Right lobe of liver (tissue), 6 donors: ENCODE results near the gene GADD45G. TPM values are rescaled to one million over a fixed set of nuclear protein-coding genes. Genes with fewer than 3 reads are reported as not detected.

Experiments
- ATAC-seq, 4 donors: fragments of 200-7000 bp; cut with Tn5 transposase; one replicate each; pipeline ENCODE4 v1.9.1; 2020; ENCODE audit warnings: mild to moderate bottlenecking in 4 of 4, moderate library complexity in 4 of 4
- DNase-seq, 3 donors: peaks; one replicate each; pipeline ENCODE4 v3.0.0-alpha.2; 2020
- H3K27ac ChIP-seq, 3 donors: fragments of 200-600 bp; one replicate each; pipeline ENCODE4 v1.8.0; 2022
- H3K27me3 ChIP-seq, 2 donors: fragments of 200-600 bp; one replicate each; pipeline ENCODE4 v1.8.0; 2022
- H3K36me3 ChIP-seq, 4 donors: fragments of 200-600 bp; sonication (generic) in 1 of 4; one replicate each; pipeline versions ENCODE4 v1.5.1 to v1.8.0; 2017 to 2022; ENCODE audit warnings: control low read depth in 1 of 4
- H3K4me1 ChIP-seq, 4 donors: fragments of 200-600 bp; sonication (generic) in 1 of 4; one replicate each; pipeline versions ENCODE4 v1.5.1 to v1.8.0; 2017 to 2022; ENCODE audit warnings: control low read depth in 1 of 4
- H3K4me3 ChIP-seq, 3 donors: fragments of 200-600 bp; one replicate each; pipeline ENCODE4 v1.8.0; 2022
- H3K9me3 ChIP-seq, 4 donors: fragments of 200-600 bp; sonication (generic) in 1 of 4; one replicate each; pipeline versions ENCODE4 v1.5.1 to v1.8.0; 2017 to 2022; ENCODE audit warnings: control low read depth in 1 of 4
- POLR2A ChIP-seq: fragments of 450-650 bp; IDR thresholded peaks from one replicate; pipeline ENCODE4 v1.6.1; 2017; ENCODE audit warnings: antibody characterized with exemption, mild to moderate bottlenecking
- WGBS: methylation state at CpG from one replicate; pipeline ENCODE4 v1.1.6; 2018; ENCODE audit warnings: low coverage, low lambda C conversion rate; ENCODE audit not compliant: insufficient coverage; ENCODE audit errors: missing lambda C conversion rate; 5-methylcytosine and 5-hydroxymethylcytosine counted together
- intact Hi-C, 2 donors: fragments of 100-400 bp; cut with DNase I; formaldehyde crosslinking; loops; one replicate each; pipeline versions ENCODE4 v1.11.2 to v1.14.1; 2022
- total RNA-seq, 6 experiments: library from RNA; depleted of rRNA in 2 of 6; stranded (reverse); fragments of >200 nt in 2 of 6; fragmentation: NEBNext Ultra II Directional in 3 of 6; extraction: Animal tissue kit (Norgen Biotek cat#: 25700) in 3 of 6; gene quantifications; one replicate each; pipeline versions ENCODE4 v1.1.0 to v1.2.4, GENCODE V29; 2016 to 2023
- TF ChIP-seq, protein P1 (sequence below), 4 donors: fragments of 200-600 bp in 3 of 4; fragments of 450-650 bp in 1 of 4; IDR thresholded peaks; one replicate each; pipeline versions ENCODE4 v1.5.1 to v1.8.0; 2016 to 2022; ENCODE audit warnings: antibody characterized with exemption in 4 of 4, mild to moderate bottlenecking in 2 of 4
- donor health status: DM: no; HTN: yes; CAD: no.
- donor health status: DM: no; HTN: no; CAD: no.
- donor health status: DM: no; HTN: no; CAD: no.
- donor health status: DM: no; HTN: yes; CAD: no.
- donor health status: DM: no; HTN: yes; CAD: no.

The GADD45G gene
- total RNA-seq, 6 experiments from 2014 or later, result 11.4 to 130 (median 30.9) TPM

DNA sequence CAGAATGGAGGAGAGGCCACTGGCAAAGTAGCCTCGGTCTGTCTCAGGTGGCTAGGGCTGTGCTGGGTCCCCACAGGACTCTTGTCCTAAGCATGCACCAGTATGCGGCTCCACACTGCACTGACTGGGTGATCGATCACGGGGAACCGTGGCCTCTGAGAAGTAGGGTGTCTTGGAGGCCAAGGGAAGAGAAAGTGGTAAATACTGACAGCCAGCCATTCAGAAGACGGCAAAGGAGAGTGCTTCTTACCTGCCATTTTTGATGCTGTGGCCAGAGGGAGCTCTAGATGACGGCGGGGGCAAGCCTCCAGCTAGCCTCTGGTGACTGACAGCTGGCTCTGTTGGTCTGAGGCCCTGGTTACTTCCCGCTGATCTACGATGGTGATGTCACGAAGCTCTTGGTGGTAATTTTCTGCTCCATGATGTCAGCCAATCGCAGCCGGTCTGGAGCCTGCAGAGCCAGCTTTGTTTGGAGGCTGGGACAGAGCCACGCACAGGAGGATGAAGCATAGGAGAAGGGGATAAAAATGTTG is 40.4 kb upstream of the GADD45G start:
- Histone ChIP-seq H3K27ac (no peak overlapping the region), H3K27me3 (no peaks in the 10 kb centered on the region), H3K4me3 (no peak overlapping the region), H3K9me3 (no peaks in the 10 kb centered on the region), H3K36me3 (no peaks in the 10 kb centered on the region), H3K4me1 (peaks cover 0 to 7% (median 0%) of the 10 kb centered on the region in 4 donors)
- TF ChIP-seq, protein P1, sequence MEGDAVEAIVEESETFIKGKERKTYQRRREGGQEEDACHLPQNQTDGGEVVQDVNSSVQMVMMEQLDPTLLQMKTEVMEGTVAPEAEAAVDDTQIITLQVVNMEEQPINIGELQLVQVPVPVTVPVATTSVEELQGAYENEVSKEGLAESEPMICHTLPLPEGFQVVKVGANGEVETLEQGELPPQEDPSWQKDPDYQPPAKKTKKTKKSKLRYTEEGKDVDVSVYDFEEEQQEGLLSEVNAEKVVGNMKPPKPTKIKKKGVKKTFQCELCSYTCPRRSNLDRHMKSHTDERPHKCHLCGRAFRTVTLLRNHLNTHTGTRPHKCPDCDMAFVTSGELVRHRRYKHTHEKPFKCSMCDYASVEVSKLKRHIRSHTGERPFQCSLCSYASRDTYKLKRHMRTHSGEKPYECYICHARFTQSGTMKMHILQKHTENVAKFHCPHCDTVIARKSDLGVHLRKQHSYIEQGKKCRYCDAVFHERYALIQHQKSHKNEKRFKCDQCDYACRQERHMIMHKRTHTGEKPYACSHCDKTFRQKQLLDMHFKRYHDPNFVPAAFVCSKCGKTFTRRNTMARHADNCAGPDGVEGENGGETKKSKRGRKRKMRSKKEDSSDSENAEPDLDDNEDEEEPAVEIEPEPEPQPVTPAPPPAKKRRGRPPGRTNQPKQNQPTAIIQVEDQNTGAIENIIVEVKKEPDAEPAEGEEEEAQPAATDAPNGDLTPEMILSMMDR (IDR thresholded peaks at IDR 0.05), result no peak
- no peak for TF ChIP-seq POLR2A
- intact Hi-C loops, result no loop called here
- ATAC-seq (peak in 2 of 4 donors; percentile 12 to 13), DNase-seq (no peak)
- 67% methylated on average over 7 of the region's 14 CpGs for WGBS

DNA sequence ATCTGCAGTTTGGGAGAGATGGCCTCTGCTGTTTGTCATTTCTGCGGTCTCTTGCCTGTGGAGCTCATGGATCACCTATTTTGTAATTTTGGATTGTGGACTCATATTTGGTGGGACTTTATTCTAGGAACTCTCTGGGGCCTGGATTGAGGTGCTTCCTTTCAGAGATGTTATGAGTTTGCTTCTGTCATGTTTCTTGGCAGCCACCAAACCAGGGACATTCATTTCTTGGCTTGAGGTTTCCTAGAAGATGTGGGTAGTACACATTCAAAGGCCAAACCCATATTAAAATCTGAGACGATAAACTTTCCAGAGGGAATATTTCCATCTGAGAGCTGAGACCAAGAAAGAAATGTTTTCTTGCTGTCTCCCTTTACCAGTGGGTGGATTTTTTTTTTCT is 37.2 kb upstream of the GADD45G start:
- no peak for TF ChIP-seq POLR2A
- TF ChIP-seq, protein P1 (IDR thresholded peaks at IDR 0.05), result no peak
- Histone ChIP-seq H3K27me3 (no peaks in the 10 kb centered on the region), H3K27ac (no peak overlapping the region), H3K4me3 (no peak overlapping the region), H3K4me1 (peaks cover 0 to under 1% (median 0%) of the 10 kb centered on the region in 4 donors), H3K9me3 (no peaks in the 10 kb centered on the region), H3K36me3 (no peaks in the 10 kb centered on the region)
- no peak for ATAC-seq
- intact Hi-C loops, result no loop called here
- WGBS, result 86% methylated on average over 2 of the region's 2 CpGs
- no peak for DNase-seq

- Histone ChIP-seq H3K36me3 (no peaks in the 10 kb centered on the region), H3K4me3 (no peak overlapping the region), H3K4me1 (no peaks in the 10 kb centered on the region), H3K27me3 (no peaks in the 10 kb centered on the region), H3K27ac (no peak overlapping the region), H3K9me3 (no peaks in the 10 kb centered on the region)
- DNase-seq, result no peak
- TF ChIP-seq, protein P1 (IDR thresholded peaks at IDR 0.05), result no peak
- no peak for TF ChIP-seq POLR2A
- ATAC-seq, result no peak
- intact Hi-C loops, result no loop called here
- 44% methylated on average over 3 of the region's 4 CpGs for WGBS
These were observed 30.5 kb upstream of the GADD45G start for GRCh38 chr9:89574309-89574708.

GRCh38 chr9:89576404-89576839 is 28.4 kb upstream of the GADD45G start:
- DNase-seq (peak in 1 of 3 donors; percentile 27), ATAC-seq (no peak)
- Histone ChIP-seq H3K4me1 (no peaks in the 10 kb centered on the region), H3K27me3 (no peaks in the 10 kb centered on the region), H3K4me3 (no peak overlapping the region), H3K36me3 (no peaks in the 10 kb centered on the region), H3K9me3 (no peaks in the 10 kb centered on the region), H3K27ac (no peak overlapping the region)
- no peak for TF ChIP-seq POLR2A
- TF ChIP-seq, protein P1 (IDR thresholded peaks at IDR 0.05), result peak; percentile 71 to 83 (median 78)
- intact Hi-C loops, result no loop called here
- WGBS, result 15% methylated on average over 4 of the region's 4 CpGs
